ENCODE data around the gene PFKM.
A peak's percentile ranks its signal among the peaks of the same experiment; 100 is the strongest.

Gene PFKM

GRCh38 chr12:48169011-48169410 lies 49.8 kb downstream of the PFKM start:
- TF ChIP-seq SIN3A (IDR thresholded peaks at IDR 0.05; ENCODE audit: borderline replicate concordance, insufficient read depth, low read length) (no peak), REST (IDR thresholded peaks at IDR 0.05; ENCODE audit: insufficient read depth in 1 of 2, low read depth in 2 of 2, low read length in 2 of 2) (no peak), TAF1 (IDR thresholded peaks at IDR 0.05; ENCODE audit: borderline replicate concordance, insufficient read depth, low read length) (no peak), POLR2AphosphoS5 (IDR thresholded peaks at IDR 0.05; ENCODE audit: low read depth, low read length) (no peak), FOXP2 (optimal IDR thresholded peaks at IDR 0.05; ENCODE audit: borderline replicate concordance, extremely low read depth, extremely low read length, insufficient read depth) (no peak)

GRCh38 chr12:48175613-48176416 lies 56.7 kb downstream of the PFKM start:
- TF ChIP-seq FOXP2 (optimal IDR thresholded peaks at IDR 0.05; ENCODE audit: borderline replicate concordance, extremely low read depth, extremely low read length, insufficient read depth) (no peak), REST (IDR thresholded peaks at IDR 0.05; ENCODE audit: insufficient read depth in 1 of 2, low read depth in 2 of 2, low read length in 2 of 2) (no peak), SIN3A (IDR thresholded peaks at IDR 0.05; ENCODE audit: borderline replicate concordance, insufficient read depth, low read length) (no peak)

GRCh38 chr12:48176417-48176751 lies 57.2 kb downstream of the PFKM start:
- TF ChIP-seq FOXP2 (optimal IDR thresholded peaks at IDR 0.05; ENCODE audit: borderline replicate concordance, extremely low read depth, extremely low read length, insufficient read depth) (no peak), SIN3A (IDR thresholded peaks at IDR 0.05; ENCODE audit: borderline replicate concordance, insufficient read depth, low read length) (no peak)

- TF ChIP-seq POLR2AphosphoS5 (IDR thresholded peaks at IDR 0.05; ENCODE audit: low read depth, low read length) (no peak), REST (IDR thresholded peaks at IDR 0.05; ENCODE audit: insufficient read depth in 1 of 2, low read depth in 2 of 2, low read length in 2 of 2) (peak in 1 of 2 experiments; percentile 75; a peak in 2 of 4 replicates)
Observed at GRCh38 chr12:48177982-48178381, 58.8 kb downstream of the PFKM start.

- no peak for TF ChIP-seq REST (IDR thresholded peaks at IDR 0.05; ENCODE audit: insufficient read depth in 1 of 2, low read depth in 2 of 2, low read length in 2 of 2)
Observed at GRCh38 chr12:48179466-48179865, 60.3 kb downstream of the PFKM start.

Measured in PFSK-1 (cell line).